Fibroblast of lung (primary cell): ENCODE measurements around the gene KDELR1.

Experiments used
- EZH2 ChIP-seq: IDR thresholded peaks from 2 replicates; pipeline ENCODE4 v1.5.1; 2012; ENCODE audit warnings: low read length, control low read depth, mild to moderate bottlenecking; ENCODE audit errors: missing control alignments
- TF ChIP-seq, protein P1 (sequence below), 2 donors: IDR thresholded peaks in 1 of 2; conservative IDR thresholded peaks in 1 of 2; 1 replicate in 1 of 2; 2 replicates in 1 of 2; pipeline ENCODE4 v1.5.1; 2011 to 2012; ENCODE audit warnings: low read length in 2 of 2, control low read depth in 1 of 2, inconsistent platforms in 1 of 2, low read depth in 1 of 2, mild to moderate bottlenecking in 1 of 2

DNA sequence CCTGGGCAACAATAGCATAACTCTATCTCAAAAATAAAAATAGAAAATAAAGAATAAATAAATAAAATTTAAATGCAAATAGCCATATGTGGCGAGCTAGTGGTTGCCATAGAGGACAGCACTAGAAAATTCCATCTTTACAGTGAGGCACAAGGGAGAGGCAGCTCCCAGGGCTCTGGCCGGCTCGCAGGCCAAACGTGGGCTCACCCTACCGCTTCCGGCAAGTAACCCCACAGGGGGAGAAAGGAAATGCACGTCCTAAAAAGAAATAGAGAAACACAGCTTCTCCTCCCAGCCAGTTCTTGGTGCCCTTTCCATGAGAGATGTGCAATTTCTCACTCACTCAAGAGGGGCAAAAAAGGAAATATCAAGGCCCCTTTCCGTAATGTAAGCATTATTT, 42.0 kb upstream of the KDELR1 start:
- TF ChIP-seq, protein P1, sequence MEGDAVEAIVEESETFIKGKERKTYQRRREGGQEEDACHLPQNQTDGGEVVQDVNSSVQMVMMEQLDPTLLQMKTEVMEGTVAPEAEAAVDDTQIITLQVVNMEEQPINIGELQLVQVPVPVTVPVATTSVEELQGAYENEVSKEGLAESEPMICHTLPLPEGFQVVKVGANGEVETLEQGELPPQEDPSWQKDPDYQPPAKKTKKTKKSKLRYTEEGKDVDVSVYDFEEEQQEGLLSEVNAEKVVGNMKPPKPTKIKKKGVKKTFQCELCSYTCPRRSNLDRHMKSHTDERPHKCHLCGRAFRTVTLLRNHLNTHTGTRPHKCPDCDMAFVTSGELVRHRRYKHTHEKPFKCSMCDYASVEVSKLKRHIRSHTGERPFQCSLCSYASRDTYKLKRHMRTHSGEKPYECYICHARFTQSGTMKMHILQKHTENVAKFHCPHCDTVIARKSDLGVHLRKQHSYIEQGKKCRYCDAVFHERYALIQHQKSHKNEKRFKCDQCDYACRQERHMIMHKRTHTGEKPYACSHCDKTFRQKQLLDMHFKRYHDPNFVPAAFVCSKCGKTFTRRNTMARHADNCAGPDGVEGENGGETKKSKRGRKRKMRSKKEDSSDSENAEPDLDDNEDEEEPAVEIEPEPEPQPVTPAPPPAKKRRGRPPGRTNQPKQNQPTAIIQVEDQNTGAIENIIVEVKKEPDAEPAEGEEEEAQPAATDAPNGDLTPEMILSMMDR (conservative IDR thresholded peaks at IDR 0.05 in 1 of 2, IDR thresholded peaks at IDR 0.05 in 1 of 2; ENCODE audit: low read depth in 1 of 2, low read length in 2 of 2): no peak
- no peak for TF ChIP-seq EZH2
